Activated naive CD4-positive, alpha-beta T cell treated with anti-CD3 and anti-CD28 coated beads, Interleukin-2, amount 10 ng/mL, durations not matched to agents 7 days and 5 days (primary cell): ENCODE results near the gene AP5Z1.

Experiments
- CTCF ChIA-PET: fragments of 350-600 bp; sonication (Branson Sonifier 250); formaldehyde crosslinking; loops from one replicate; lab custom pipeline; 2021; ENCODE audit warnings: antibody characterized with exemption; lab: Charles Lee
- DNase-seq: peaks from one replicate; pipeline ENCODE4 v3.0.0-alpha.2; 2020
- H3K27ac Mint-ChIP-seq: one replicate; pipeline ENCODE4 v1.8.0; 2021; ENCODE audit warnings: mild to moderate bottlenecking, moderate library complexity, mixed read lengths
- H3K27me3 Mint-ChIP-seq: one replicate; pipeline ENCODE4 v1.8.0; 2021; ENCODE audit warnings: mild to moderate bottlenecking, mixed read lengths
- H3K36me3 Mint-ChIP-seq: one replicate; pipeline ENCODE4 v1.8.0; 2021; ENCODE audit warnings: mixed read lengths
- H3K4me1 Mint-ChIP-seq: one replicate; pipeline ENCODE4 v1.8.0; 2021; ENCODE audit warnings: mixed read lengths
- H3K4me3 Mint-ChIP-seq: one replicate; pipeline ENCODE4 v1.8.0; 2021; ENCODE audit warnings: mild to moderate bottlenecking, moderate library complexity, mixed read lengths
- H3K9me3 Mint-ChIP-seq: one replicate; pipeline ENCODE4 v1.8.0; 2021; ENCODE audit warnings: mixed read lengths

The AP5Z1 gene, protein sequence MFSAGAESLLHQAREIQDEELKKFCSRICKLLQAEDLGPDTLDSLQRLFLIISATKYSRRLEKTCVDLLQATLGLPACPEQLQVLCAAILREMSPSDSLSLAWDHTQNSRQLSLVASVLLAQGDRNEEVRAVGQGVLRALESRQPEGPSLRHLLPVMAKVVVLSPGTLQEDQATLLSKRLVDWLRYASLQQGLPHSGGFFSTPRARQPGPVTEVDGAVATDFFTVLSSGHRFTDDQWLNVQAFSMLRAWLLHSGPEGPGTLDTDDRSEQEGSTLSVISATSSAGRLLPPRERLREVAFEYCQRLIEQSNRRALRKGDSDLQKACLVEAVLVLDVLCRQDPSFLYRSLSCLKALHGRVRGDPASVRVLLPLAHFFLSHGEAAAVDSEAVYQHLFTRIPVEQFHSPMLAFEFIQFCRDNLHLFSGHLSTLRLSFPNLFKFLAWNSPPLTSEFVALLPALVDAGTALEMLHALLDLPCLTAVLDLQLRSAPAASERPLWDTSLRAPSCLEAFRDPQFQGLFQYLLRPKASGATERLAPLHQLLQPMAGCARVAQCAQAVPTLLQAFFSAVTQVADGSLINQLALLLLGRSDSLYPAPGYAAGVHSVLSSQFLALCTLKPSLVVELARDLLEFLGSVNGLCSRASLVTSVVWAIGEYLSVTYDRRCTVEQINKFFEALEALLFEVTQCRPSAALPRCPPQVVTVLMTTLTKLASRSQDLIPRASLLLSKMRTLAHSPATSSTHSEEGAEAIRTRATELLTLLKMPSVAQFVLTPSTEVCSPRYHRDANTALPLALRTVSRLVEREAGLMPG

DNA sequence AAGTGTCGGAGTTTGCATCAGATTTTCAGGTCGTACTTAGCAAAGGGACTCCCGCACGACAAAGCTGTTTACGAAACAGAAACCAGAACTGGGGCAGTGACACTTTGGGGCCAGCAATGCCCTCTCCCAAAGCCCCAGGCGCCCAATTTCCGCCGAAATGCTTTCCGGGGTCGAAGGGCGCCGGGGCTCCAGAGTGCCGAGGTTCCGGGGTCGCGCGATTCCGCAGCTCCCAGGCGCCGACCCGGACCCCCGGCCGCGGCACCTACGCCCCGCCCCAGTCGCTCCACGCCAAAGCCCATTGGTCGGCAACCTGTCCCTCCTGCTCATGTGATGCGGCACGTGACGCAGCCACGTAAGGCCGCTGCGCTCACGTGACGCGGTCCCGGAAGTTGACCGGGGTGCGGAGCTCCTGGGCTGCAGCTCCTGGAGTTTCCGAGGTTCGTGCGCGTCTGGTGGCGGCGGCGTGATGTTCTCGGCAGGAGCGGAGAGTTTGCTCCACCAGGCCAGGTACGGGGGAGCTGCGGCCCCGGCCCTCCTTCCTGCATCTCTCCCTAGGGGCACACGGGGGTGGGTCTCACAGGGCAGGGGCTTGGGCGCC lies at the start of gene AP5Z1:
TSS of gene AP5Z1 (plus strand) at position 374 of the 598 bp plus-strand sequence. CDS start at position 467, 93 bp downstream.
- no peaks in the 10 kb centered on the region for H3K27me3 Mint-ChIP-seq
- H3K27ac Mint-ChIP-seq = peak within 1 kb of the TSS; percentile 99
- no peaks in the 10 kb centered on the region for H3K9me3 Mint-ChIP-seq
- CTCF ChIA-PET = interaction anchor here (0.8 to 3.4 kb wide), 5 partner anchors 17 to 199 kb away, joined by 3 to 13 read pairs (median 3); no protein-coding TSS in a partner anchor
- H3K36me3 Mint-ChIP-seq = peaks cover 29% of the 10 kb centered on the region
- DNase-seq = peak; percentile 97
- peak within 1 kb of the TSS; percentile 100 for H3K4me3 Mint-ChIP-seq
- peaks cover 43% of the 10 kb centered on the region for H3K4me1 Mint-ChIP-seq

GRCh38 chr7:4725850-4726450 lies 49.5 kb upstream of the AP5Z1 start:
- Mint-ChIP-seq H3K4me3 (peak overlapping the region; percentile 86), H3K4me1 (peaks cover 58% of the 10 kb centered on the region)

GRCh38 chr7:4726566-4726965 lies 48.9 kb upstream of the AP5Z1 start:
- no peaks in the 10 kb centered on the region for H3K27me3 Mint-ChIP-seq
- no peak overlapping the region for H3K27ac Mint-ChIP-seq
- H3K4me1 Mint-ChIP-seq = peaks cover 62% of the 10 kb centered on the region
- no peaks in the 10 kb centered on the region for H3K9me3 Mint-ChIP-seq
- H3K4me3 Mint-ChIP-seq = no peak overlapping the region
- no peak for DNase-seq
- H3K36me3 Mint-ChIP-seq = peaks cover 21% of the 10 kb centered on the region
- CTCF ChIA-PET = no interaction called here

More at GRCh38 chr7:4725850-4726450, 49.5 kb upstream of the AP5Z1 start:
- Mint-ChIP-seq H3K9me3 (no peaks in the 10 kb centered on the region), H3K27ac (peak overlapping the region; percentile 87), H3K36me3 (peaks cover 22% of the 10 kb centered on the region), H3K27me3 (no peaks in the 10 kb centered on the region)
- no peak for DNase-seq
- CTCF ChIA-PET = interaction anchor here (1.2 kb wide), 1 partner anchor 119 kb away, joined by 3 read pairs; no protein-coding TSS in a partner anchor

DNA sequence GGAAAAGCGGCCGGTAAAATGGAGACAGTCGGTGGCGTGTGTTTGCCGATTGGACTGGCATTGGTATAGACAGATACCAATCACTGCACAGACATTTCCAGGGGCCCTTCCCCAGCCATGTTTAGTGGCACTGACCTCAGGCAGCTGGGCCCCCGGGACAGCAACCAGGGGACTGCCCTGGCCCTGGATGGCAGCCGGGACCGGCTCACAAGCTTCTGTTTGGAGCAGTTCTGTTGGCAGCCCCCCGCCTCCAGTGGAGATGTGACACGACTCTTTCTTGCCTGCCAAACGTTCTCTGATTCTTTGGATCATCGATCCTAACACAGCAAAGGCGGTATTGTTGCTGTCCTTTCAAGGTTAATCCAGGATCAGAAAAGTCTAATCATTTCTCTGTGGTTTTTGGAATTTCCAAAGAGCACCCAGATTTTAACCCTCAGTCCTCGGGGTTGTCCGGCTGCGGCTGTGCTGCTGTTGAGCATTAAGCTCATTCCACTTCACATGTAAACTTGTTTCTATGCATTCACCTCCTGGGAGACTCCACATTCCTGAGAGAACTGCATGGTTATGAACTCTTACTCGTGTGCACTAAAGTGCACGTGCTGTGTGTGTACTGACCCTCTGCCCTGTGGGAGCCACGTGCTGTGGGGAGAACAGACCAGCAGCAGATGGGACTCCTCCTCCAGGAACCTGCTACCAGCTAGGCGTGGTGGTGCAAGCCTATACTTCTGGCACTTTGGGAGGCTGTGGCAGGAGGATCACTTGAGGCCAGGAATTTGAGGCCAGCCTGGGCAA lies 47.3 kb upstream of the AP5Z1 start:
- H3K27ac Mint-ChIP-seq = no peak overlapping the region

GRCh38 chr7:4729266-4729665 lies 46.2 kb upstream of the AP5Z1 start:
- Mint-ChIP-seq H3K4me3 (no peak overlapping the region), H3K36me3 (peaks cover 28% of the 10 kb centered on the region)

More for the DNA sequence above, 47.3 kb upstream of the AP5Z1 start:
- Mint-ChIP-seq H3K4me1 (peaks cover 65% of the 10 kb centered on the region), H3K36me3 (peaks cover 25% of the 10 kb centered on the region), H3K4me3 (no peak overlapping the region), H3K27me3 (no peaks in the 10 kb centered on the region), H3K9me3 (no peaks in the 10 kb centered on the region)
- no peak for DNase-seq
- CTCF ChIA-PET = no interaction called here

DNA sequence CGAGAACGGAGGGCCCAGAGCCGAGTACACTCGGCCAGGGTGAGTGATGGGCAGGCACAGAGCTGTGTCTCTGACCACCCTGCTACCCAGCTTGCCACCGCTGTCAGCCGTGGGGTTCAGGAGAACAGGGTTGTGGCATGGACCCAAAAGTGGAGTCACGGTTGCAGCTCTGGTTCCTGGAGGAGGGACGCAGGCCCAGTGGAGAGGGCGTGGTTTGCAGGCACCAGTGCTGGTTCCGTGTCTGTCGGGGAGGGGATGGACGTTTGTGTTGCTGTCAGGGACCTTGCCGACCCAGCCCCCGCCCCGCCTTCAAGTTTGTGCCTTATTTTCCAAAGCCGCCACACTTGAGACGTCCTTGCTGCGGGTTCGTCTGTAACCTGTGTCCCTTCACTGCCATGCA lies 45.1 kb upstream of the AP5Z1 start:
- DNase-seq = no peak
- H3K27ac Mint-ChIP-seq = no peak overlapping the region
- peaks cover 68% of the 10 kb centered on the region for H3K4me1 Mint-ChIP-seq
- H3K4me3 Mint-ChIP-seq = no peak overlapping the region
- no peaks in the 10 kb centered on the region for H3K27me3 Mint-ChIP-seq
- H3K36me3 Mint-ChIP-seq = peaks cover 24% of the 10 kb centered on the region
- no peaks in the 10 kb centered on the region for H3K9me3 Mint-ChIP-seq
- CTCF ChIA-PET = no interaction called here

More at GRCh38 chr7:4729266-4729665, 46.2 kb upstream of the AP5Z1 start:
- Mint-ChIP-seq H3K4me1 (peaks cover 68% of the 10 kb centered on the region), H3K9me3 (no peaks in the 10 kb centered on the region), H3K27me3 (no peaks in the 10 kb centered on the region), H3K27ac (no peak overlapping the region)
- CTCF ChIA-PET = interaction anchor here (0.6 kb wide), 1 partner anchor 866 kb away, joined by 3 read pairs; no protein-coding TSS in a partner anchor
- no peak for DNase-seq

GRCh38 chr7:4730971-4731370 lies 44.5 kb upstream of the AP5Z1 start:
- H3K27me3 Mint-ChIP-seq = no peaks in the 10 kb centered on the region
- peaks cover 68% of the 10 kb centered on the region for H3K4me1 Mint-ChIP-seq
- no peak overlapping the region for H3K4me3 Mint-ChIP-seq
- CTCF ChIA-PET = no interaction called here
- DNase-seq = no peak
- no peak overlapping the region for H3K27ac Mint-ChIP-seq
- peaks cover 27% of the 10 kb centered on the region for H3K36me3 Mint-ChIP-seq
- H3K9me3 Mint-ChIP-seq = no peaks in the 10 kb centered on the region

- Mint-ChIP-seq H3K9me3 (no peaks in the 10 kb centered on the region), H3K4me3 (no peak overlapping the region), H3K4me1 (peaks cover 72% of the 10 kb centered on the region), H3K27me3 (no peaks in the 10 kb centered on the region), H3K27ac (peak overlapping the region; percentile 45), H3K36me3 (peaks cover 27% of the 10 kb centered on the region)
- DNase-seq = no peak
- CTCF ChIA-PET = no interaction called here
Observed at GRCh38 chr7:4731803-4732202, 43.6 kb upstream of the AP5Z1 start.

DNA sequence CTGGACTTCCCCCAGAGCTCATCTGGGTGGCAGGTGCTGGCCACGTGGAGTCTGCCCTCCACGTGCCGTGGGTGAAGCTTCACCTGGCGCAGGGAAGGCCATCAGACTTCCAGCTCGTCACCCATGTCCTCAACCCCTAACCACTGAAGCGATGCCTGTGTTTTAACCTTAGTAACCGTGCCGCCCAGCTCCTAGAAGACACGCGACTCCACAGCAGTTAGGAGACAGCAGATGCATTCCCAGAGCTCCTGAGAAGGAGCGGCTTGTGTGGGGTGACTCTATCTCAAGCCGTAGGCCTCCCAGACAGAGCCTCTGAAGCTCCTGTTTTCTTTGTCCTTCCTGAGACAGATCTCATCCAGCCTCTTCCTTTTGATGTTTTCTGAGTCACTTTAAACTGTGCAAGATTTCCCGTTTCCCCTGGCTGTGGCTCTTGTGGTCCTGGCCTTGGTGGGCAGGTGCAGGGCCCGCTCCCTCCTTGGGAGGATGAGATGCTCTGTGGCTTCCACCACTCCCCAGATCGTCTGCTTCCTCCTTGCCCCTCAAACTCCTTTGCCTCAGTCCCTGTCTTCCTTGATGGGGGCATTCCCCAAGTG lies 41.4 kb upstream of the AP5Z1 start:
- H3K27ac Mint-ChIP-seq = peak overlapping the region; percentile 81
- peak overlapping the region; percentile 44 for H3K4me3 Mint-ChIP-seq
- H3K9me3 Mint-ChIP-seq = no peaks in the 10 kb centered on the region
- H3K4me1 Mint-ChIP-seq = peaks cover 87% of the 10 kb centered on the region
- CTCF ChIA-PET = interaction anchor here (1.6 kb wide), 1 partner anchor 18 kb away, joined by 5 read pairs; no protein-coding TSS in a partner anchor
- peaks cover 29% of the 10 kb centered on the region for H3K36me3 Mint-ChIP-seq
- peak; percentile 60 for DNase-seq
- H3K27me3 Mint-ChIP-seq = no peaks in the 10 kb centered on the region

DNA sequence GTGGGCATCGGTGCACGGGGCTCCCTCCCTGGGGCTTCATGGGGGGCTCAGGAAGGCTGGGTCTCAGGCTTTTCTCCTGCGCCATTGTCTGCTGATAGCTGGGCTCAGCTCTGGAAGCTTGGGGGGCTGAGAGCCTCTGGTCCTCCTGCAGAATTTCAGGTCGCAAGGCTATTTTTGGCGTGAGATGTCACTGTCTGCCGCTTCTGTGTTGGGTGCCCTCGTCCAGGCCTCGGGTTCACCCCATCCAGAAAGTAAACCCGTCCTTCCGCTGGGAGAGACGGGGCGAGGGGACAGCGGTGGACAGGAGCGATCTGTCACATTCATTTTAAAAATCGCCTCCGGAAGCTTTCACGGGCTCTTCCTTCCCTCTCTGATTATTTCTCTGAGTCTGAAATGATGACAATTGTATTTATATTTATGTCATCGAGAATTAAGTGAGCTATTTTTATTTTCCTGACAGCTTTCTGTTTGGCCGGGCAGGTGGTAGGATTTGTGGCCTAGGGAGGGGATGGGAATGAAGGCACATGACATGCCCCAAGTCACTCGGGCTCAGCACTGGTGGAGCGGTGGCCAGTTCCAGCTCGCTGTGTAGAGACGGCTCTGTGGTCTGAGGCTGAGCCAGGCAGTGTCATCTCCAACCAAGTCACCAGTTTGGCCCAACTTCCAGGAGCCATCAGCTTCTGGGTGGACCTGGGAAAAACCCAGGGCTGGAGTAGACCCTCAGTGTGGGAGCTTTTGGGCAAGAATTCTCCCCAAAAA lies 40.7 kb upstream of the AP5Z1 start:
- CTCF ChIA-PET = interaction anchor here (1.0 to 1.7 kb wide), 4 partner anchors 11 to 51 kb away, joined by 3 to 6 read pairs (median 6); no protein-coding TSS in a partner anchor
- no peak for DNase-seq
- H3K27ac Mint-ChIP-seq = peak overlapping the region; percentile 45
- H3K36me3 Mint-ChIP-seq = peaks cover 29% of the 10 kb centered on the region
- no peak overlapping the region for H3K4me3 Mint-ChIP-seq
- no peaks in the 10 kb centered on the region for H3K9me3 Mint-ChIP-seq
- H3K27me3 Mint-ChIP-seq = no peaks in the 10 kb centered on the region
- H3K4me1 Mint-ChIP-seq = peaks cover 91% of the 10 kb centered on the region

- Mint-ChIP-seq H3K9me3 (no peaks in the 10 kb centered on the region), H3K36me3 (peaks cover 33% of the 10 kb centered on the region), H3K4me3 (no peak overlapping the region), H3K27me3 (no peaks in the 10 kb centered on the region), H3K27ac (peak overlapping the region; percentile 20), H3K4me1 (peaks cover 82% of the 10 kb centered on the region)
- CTCF ChIA-PET = interaction anchor here (0.9 kb wide), 1 partner anchor 14 kb away, joined by 4 read pairs; no protein-coding TSS in a partner anchor
- DNase-seq = no peak
Observed at GRCh38 chr7:4737300-4737699, 38.1 kb upstream of the AP5Z1 start.
